Lower leg skin (tissue), 3 donors: ENCODE measurements around the gene PTBP3.

ENCODE experiments used
- POLR2A ChIP-seq, 2 donors: fragments of 450-650 bp; IDR thresholded peaks; one replicate each; pipeline ENCODE4 v1.6.1; 2016 to 2017; ENCODE audit warnings: antibody characterized with exemption in 2 of 2, mild to moderate bottlenecking in 1 of 2, moderate library complexity in 1 of 2
- TF ChIP-seq, protein P1 (sequence below), 3 donors: fragments of 450-650 bp; IDR thresholded peaks; one replicate each; pipeline ENCODE4 v1.5.1; 2016; ENCODE audit warnings: antibody characterized with exemption in 3 of 3, mild to moderate bottlenecking in 3 of 3, moderate library complexity in 2 of 3

DNA sequence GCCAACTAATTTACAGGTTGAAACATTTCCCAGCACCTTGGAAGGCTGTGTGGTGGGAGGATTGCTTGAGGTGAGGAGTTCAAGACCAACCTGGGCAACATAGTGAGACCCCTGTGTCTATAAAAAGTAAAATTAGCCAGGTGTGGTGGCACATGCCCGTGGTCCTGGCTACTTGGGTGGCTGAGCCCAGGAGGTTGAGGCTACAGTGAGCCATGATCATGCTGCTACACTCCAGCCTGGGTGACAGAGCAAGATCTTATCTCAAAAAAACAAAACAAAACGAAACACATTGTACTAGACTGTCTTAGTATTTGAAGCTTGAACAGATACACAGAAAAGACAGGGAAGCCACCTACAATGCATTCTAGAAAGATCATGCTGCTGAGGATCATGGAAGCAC, 43.7 kb upstream of the PTBP3 start:
- TF ChIP-seq, protein P1, sequence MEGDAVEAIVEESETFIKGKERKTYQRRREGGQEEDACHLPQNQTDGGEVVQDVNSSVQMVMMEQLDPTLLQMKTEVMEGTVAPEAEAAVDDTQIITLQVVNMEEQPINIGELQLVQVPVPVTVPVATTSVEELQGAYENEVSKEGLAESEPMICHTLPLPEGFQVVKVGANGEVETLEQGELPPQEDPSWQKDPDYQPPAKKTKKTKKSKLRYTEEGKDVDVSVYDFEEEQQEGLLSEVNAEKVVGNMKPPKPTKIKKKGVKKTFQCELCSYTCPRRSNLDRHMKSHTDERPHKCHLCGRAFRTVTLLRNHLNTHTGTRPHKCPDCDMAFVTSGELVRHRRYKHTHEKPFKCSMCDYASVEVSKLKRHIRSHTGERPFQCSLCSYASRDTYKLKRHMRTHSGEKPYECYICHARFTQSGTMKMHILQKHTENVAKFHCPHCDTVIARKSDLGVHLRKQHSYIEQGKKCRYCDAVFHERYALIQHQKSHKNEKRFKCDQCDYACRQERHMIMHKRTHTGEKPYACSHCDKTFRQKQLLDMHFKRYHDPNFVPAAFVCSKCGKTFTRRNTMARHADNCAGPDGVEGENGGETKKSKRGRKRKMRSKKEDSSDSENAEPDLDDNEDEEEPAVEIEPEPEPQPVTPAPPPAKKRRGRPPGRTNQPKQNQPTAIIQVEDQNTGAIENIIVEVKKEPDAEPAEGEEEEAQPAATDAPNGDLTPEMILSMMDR (IDR thresholded peaks at IDR 0.05) = no peak
- TF ChIP-seq POLR2A (IDR thresholded peaks at IDR 0.05) = no peak
